ENCODE data around the gene TTC39C.
A peak's percentile ranks its signal among the peaks of the same experiment; 100 is the strongest.
"Not testable (repeated sequence)": the region's sequence is repeated elsewhere in the genome, so short reads cannot be mapped to it uniquely, and the experiment has no call there.

TTC39C gene

DNA sequence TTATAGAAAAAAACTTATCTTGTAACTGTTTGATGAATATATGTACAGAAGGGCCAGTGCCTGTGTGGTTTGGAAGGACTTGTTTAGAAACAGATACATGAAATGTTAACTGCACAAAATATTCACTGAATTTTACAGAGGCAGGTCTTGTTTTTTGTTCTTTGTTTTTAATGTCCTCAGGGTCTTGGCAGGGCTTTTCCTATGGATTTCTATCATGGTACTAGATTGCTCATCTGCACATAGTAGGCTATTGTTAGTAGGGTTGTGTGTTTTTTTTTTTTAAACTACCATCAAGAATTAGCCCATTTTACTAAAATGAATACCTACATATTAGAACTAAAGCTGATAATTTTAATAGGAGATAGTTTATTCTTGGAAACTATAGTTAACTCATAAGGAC is 127.8 kb downstream of the TTC39C start:
- no peak for DNase-seq (ENCODE audit: extremely low spot score)
- ChIA-PET POLR2A (interaction anchor here (0.5 kb wide), 1 partner anchor 9 kb away, joined by 5 read pairs; no protein-coding TSS in a partner anchor), CTCF (interaction anchor here (1.2 to 2.9 kb wide), 3 partner anchors 12 to 34 kb away, joined by 3 to 10 read pairs (median 3); no protein-coding TSS in a partner anchor)
- TF ChIP-seq, protein P1, sequence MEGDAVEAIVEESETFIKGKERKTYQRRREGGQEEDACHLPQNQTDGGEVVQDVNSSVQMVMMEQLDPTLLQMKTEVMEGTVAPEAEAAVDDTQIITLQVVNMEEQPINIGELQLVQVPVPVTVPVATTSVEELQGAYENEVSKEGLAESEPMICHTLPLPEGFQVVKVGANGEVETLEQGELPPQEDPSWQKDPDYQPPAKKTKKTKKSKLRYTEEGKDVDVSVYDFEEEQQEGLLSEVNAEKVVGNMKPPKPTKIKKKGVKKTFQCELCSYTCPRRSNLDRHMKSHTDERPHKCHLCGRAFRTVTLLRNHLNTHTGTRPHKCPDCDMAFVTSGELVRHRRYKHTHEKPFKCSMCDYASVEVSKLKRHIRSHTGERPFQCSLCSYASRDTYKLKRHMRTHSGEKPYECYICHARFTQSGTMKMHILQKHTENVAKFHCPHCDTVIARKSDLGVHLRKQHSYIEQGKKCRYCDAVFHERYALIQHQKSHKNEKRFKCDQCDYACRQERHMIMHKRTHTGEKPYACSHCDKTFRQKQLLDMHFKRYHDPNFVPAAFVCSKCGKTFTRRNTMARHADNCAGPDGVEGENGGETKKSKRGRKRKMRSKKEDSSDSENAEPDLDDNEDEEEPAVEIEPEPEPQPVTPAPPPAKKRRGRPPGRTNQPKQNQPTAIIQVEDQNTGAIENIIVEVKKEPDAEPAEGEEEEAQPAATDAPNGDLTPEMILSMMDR (IDR thresholded peaks at IDR 0.05; ENCODE audit: control extremely low read depth, extremely low read depth, low read depth, missing control alignments), result no peak

DNA sequence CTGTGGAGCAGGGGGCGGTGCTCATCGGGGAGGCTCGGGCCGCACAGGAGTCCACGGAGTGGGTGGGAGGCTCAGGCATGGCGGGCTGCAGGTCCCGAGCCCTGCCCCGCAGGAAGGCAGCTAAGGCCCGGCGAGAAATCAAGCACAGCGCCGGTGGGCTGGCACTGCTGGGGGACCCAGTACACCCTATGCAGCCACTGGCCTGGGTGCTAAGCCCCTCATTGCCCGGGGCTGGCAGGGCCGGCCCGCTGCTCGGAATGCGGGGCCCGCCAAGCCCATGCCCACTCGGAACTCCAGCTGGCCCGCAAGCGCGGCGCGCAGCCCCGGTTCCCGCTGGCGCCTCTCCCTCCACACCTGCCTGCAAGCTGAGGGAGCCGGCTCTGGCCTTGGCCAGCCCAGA is 135.0 kb downstream of the TTC39C start:
- DNase-seq (ENCODE audit: extremely low spot score), result not testable (repeated sequence)
- ChIA-PET POLR2A (interaction anchor here (1.9 kb wide), 1 partner anchor 11 kb away, joined by 9 read pairs; the partner anchor contains the start of gene CABYR), CTCF (interaction anchor here (1.5 kb wide), 1 partner anchor 30 kb away, joined by 5 read pairs; no protein-coding TSS in a partner anchor)

DNA sequence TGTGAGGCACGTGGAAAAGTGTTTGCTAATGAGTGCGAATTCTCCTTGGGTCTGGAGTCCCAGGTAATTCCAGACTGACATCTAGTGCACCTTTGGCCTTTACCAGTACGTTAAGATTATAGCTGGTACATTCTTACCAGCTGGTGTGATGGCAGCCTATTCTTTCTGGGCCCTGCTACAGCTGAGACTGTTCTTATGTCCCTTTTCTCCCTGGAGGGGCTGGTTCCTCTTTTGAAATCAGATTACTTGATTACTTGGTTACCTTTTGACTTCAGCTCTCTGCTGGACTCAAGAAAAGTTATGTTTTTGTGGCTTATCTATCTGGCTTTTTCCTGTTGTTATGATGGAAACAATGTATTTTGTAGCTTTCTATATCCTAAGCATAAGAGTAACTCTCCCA is 138.8 kb downstream of the TTC39C start:
- TF ChIP-seq, protein P1 (IDR thresholded peaks at IDR 0.05; ENCODE audit: control extremely low read depth, extremely low read depth, low read depth, missing control alignments), result no peak
- ChIA-PET POLR2A (no interaction called here), CTCF (interaction anchor here (3.2 kb wide), 1 partner anchor 23 kb away, joined by 12 read pairs; no protein-coding TSS in a partner anchor)
- DNase-seq (ENCODE audit: extremely low spot score), result peak; percentile 36

DNA sequence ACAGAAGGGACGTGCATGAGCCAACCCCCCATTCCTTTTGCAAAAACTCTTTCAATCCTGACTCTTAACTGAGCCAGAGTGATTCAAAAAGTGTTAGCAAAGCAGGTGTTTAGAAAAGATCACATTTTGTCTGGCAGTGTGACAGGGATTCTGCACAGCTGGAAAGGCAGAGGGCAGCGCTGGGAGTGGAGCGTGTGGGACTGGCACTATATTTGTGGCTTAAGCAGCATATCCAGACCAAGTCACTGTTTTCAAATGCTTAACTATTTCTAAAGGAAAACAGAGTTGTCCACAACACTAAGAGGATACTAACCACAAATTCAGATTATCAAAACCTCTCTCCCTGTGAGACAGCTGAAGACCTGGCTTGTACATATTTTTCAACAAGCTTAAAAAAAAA is 143.3 kb downstream of the TTC39C start:
- TF ChIP-seq, protein P1 (IDR thresholded peaks at IDR 0.05; ENCODE audit: control extremely low read depth, extremely low read depth, low read depth, missing control alignments), result no peak
- ChIA-PET POLR2A (no interaction called here), CTCF (no interaction called here)
- no peak for DNase-seq (ENCODE audit: extremely low spot score)

DNA sequence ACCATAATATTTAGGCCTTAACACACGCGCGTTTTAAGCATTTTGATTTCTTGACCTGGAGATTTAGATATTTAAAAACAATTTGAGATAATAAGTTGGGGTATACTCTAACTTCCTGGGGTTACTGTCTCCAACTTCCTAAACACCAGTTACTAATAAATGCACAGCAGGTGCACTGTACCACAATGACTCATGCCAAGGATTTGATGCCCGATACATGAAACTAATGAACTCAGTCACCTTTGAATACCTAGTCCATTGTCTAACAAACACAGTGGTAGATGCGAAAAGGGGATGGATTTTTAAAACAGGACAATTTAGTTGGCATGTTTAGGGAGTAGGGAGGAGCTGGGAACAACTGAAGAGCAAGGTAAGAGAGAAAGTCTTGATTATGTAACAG is 145.5 kb downstream of the TTC39C start:
- ChIA-PET POLR2A (no interaction called here), CTCF (interaction anchor here (1.4 to 1.7 kb wide), 2 partner anchors 9 to 17 kb away, joined by 3 to 4 read pairs; no protein-coding TSS in a partner anchor)
- TF ChIP-seq, protein P1 (IDR thresholded peaks at IDR 0.05; ENCODE audit: control extremely low read depth, extremely low read depth, low read depth, missing control alignments), result no peak
- DNase-seq (ENCODE audit: extremely low spot score), result no peak

DNA sequence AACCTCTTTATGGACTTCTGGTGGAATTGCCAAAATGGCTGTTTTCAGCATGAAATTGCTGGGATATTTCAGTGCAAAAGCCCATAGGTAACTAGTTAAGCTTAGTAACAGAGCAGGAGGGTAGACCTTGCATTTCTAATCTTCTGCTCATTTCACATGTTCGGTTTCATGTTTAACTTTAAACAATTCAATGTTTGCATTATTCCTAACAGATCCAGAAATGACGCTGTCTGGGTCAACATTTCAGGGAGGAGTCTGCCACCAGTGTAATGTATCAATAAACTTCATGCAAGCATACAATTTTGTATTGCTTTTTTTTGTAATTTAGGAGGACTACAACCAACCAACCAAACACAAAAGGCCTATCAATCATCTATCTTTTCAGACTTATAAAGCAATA is 146.8 kb downstream of the TTC39C start:
- CTCF ChIA-PET, result interaction anchor here (1.7 kb wide), 1 partner anchor 15 kb away, joined by 4 read pairs; no protein-coding TSS in a partner anchor
- TF ChIP-seq, protein P1 (IDR thresholded peaks at IDR 0.05; ENCODE audit: control extremely low read depth, extremely low read depth, low read depth, missing control alignments), result no peak
- no peak for DNase-seq (ENCODE audit: extremely low spot score)
- POLR2A ChIA-PET, result no interaction called here

DNA sequence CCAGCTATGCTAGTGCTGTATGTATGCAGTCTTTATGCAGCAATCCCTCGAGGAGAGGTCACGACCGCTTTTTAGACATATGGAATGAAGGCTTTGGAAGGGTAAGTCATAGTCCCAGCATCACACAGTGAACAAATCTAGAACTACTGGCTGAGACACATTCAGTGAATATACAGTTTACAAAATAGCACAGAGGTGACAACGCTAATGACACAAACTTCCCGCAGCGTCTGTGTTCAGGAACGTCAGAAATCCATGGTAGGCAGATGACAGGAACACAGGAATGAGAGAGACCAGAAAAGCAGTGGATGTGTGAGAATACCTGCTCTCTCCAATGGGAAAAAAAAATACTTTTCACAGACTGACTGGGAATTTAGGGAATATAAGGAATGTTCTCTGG is 153.9 kb downstream of the TTC39C start:
- CTCF ChIA-PET, result no interaction called here

More for the DNA sequence above, 153.9 kb downstream of the TTC39C start:
- TF ChIP-seq, protein P1 (IDR thresholded peaks at IDR 0.05; ENCODE audit: control extremely low read depth, extremely low read depth, low read depth, missing control alignments), result no peak
- no peak for DNase-seq (ENCODE audit: extremely low spot score)
- POLR2A ChIA-PET, result no interaction called here

Data from GM10248 (cell line).